Activated CD4-positive, alpha-beta T cell treated with anti-CD3 and anti-CD28 coated beads, Interleukin-2, amount 10 ng/mL, durations not matched to agents 24 days and 14 days (primary cell): ENCODE measurements around the gene DHX57. TPM values are rescaled to one million over a fixed set of nuclear protein-coding genes. Genes with fewer than 3 reads are reported as not detected.

Experiments
- DNase-seq: peaks from one replicate; pipeline ENCODE4 v3.0.0; 2022
- H3K27ac Mint-ChIP-seq: one replicate; pipeline ENCODE4 v1.8.0; 2022; ENCODE audit warnings: mild to moderate bottlenecking, mixed read lengths
- H3K27me3 Mint-ChIP-seq: one replicate; pipeline ENCODE4 v1.8.0; 2022; ENCODE audit warnings: mixed read lengths
- H3K36me3 Mint-ChIP-seq: one replicate; pipeline ENCODE4 v1.8.0; 2022; ENCODE audit warnings: low read depth, mild to moderate bottlenecking, mixed read lengths
- H3K4me1 Mint-ChIP-seq: one replicate; pipeline ENCODE4 v1.8.0; 2021; ENCODE audit warnings: mixed read lengths
- H3K4me3 Mint-ChIP-seq: one replicate; pipeline ENCODE4 v1.8.0; 2022; ENCODE audit warnings: mild to moderate bottlenecking, moderate library complexity, mixed read lengths
- H3K9me3 Mint-ChIP-seq: one replicate; pipeline ENCODE4 v1.8.0; 2021; ENCODE audit warnings: mixed read lengths
- intact Hi-C: fragments of 100-400 bp; cut with micrococcal nuclease; formaldehyde crosslinking; loops from one replicate; pipeline ENCODE4 v1.15.1; 2023
- total RNA-seq: library from RNA; stranded (reverse); gene quantifications from 2 replicates; pipeline ENCODE4 v1.2.3, GENCODE V29; 2022

The DHX57 gene, protein sequence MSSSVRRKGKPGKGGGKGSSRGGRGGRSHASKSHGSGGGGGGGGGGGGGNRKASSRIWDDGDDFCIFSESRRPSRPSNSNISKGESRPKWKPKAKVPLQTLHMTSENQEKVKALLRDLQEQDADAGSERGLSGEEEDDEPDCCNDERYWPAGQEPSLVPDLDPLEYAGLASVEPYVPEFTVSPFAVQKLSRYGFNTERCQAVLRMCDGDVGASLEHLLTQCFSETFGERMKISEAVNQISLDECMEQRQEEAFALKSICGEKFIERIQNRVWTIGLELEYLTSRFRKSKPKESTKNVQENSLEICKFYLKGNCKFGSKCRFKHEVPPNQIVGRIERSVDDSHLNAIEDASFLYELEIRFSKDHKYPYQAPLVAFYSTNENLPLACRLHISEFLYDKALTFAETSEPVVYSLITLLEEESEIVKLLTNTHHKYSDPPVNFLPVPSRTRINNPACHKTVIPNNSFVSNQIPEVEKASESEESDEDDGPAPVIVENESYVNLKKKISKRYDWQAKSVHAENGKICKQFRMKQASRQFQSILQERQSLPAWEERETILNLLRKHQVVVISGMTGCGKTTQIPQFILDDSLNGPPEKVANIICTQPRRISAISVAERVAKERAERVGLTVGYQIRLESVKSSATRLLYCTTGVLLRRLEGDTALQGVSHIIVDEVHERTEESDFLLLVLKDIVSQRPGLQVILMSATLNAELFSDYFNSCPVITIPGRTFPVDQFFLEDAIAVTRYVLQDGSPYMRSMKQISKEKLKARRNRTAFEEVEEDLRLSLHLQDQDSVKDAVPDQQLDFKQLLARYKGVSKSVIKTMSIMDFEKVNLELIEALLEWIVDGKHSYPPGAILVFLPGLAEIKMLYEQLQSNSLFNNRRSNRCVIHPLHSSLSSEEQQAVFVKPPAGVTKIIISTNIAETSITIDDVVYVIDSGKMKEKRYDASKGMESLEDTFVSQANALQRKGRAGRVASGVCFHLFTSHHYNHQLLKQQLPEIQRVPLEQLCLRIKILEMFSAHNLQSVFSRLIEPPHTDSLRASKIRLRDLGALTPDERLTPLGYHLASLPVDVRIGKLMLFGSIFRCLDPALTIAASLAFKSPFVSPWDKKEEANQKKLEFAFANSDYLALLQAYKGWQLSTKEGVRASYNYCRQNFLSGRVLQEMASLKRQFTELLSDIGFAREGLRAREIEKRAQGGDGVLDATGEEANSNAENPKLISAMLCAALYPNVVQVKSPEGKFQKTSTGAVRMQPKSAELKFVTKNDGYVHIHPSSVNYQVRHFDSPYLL (N-terminal part only)
- 21.0 and 24.3 TPM in 2 replicates for total RNA-seq

DNA sequence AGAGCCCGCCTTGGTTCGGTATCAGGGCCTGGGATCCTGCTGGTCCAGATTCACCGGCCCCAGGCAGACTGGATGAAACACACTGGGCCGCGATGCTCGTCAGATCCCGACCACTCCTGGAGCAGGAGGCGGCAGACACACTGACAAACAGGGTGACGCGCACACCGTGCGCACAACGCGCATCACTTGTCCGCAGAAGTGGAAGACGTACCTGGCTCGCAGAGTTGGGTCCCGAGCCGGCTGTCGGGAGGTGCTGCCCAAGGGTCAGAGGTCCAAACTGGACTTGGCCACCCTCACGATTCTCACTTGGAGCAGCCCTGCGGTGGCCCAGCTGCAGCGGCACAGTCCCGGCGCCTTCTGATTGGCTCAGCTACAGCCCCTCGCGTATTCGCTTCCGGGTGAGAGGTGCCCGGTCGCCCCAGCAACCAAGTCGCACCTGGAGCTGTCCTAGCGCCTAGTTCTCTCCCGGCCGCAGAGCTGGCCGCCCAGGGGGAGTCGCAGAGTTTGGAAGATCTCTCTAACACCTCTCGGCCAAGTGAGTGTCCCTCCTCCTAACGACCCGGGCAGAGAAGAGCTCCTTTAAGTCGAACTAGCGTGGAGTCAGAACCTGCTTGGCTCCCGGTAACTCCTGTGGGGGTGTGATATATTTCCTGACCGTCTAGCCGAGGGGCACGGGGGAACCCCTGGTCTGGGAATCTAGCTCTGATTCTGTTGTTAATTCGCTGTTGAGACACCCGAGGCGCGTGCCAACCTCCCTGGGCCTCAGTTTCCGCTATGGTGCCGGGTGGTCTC lies at the start of gene DHX57, which contains the start of gene MORN2:
DHX57 (minus strand) TSS at position 359 of the 792 bp plus-strand sequence. CDS start 7,529 bp downstream, outside the sequence.
MORN2 (plus strand) TSS at position 401 of the 792 bp plus-strand sequence.
- H3K4me3 Mint-ChIP-seq: peak within 1 kb of the TSS; percentile 97
- H3K9me3 Mint-ChIP-seq: peaks cover 8% of the 10 kb centered on the region
- H3K27ac Mint-ChIP-seq: peak within 1 kb of the TSS; percentile 96
- intact Hi-C loops: loop anchor here (2.0 kb wide), 1 partner anchor 97 kb away; the partner anchor contains the start of gene GEMIN6
- H3K4me1 Mint-ChIP-seq: peaks cover 21% of the 10 kb centered on the region
- no peaks in the 10 kb centered on the region for H3K27me3 Mint-ChIP-seq
- peaks cover 11% of the 10 kb centered on the region for H3K36me3 Mint-ChIP-seq
- peak; percentile 95 for DNase-seq

DNA sequence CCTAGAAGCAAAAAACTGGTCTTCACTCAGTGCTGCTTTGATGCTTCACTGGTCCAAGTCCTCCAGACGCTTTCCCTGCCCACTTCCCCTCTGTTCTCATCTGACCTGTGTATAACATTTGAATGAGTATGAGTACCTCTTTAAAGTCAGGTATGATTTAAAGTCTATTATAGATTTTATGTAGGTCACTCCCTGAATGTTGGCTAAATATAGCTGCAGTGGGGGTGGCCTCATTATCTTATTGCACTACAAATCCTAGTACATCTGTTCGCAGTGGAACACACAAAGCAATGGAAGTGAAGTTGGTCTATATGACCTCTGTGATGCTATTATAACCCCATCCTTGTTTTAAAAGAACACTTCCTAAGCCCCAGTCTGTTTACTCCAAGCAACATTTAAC lies 47.2 kb upstream of the DHX57 start:
- Mint-ChIP-seq H3K4me3 (no peak overlapping the region), H3K27me3 (peaks cover 36% of the 10 kb centered on the region), H3K9me3 (no peaks in the 10 kb centered on the region), H3K4me1 (no peaks in the 10 kb centered on the region), H3K27ac (no peak overlapping the region), H3K36me3 (no peaks in the 10 kb centered on the region)
- no peak for DNase-seq
- intact Hi-C loops: no loop called here

DNA sequence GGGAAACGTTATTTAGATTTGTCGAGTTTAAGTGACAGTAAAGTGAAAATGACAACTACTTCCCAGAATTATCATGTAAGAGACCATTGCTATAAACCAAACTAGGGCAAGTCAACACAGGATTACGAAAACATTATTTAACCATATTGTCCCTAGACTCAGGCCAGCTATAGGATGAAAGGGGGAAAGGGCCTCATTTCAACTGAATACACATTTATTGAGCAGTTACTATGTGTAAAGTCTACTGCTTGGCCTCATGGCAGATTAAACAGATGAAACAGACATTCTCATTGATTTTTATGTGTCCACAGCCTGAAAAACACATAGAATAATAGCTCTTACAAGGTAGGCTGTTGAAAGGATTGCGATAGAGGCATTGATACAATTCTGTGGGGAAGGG lies 46.7 kb upstream of the DHX57 start:
- DNase-seq: no peak
- no peaks in the 10 kb centered on the region for H3K36me3 Mint-ChIP-seq
- no peak overlapping the region for H3K27ac Mint-ChIP-seq
- intact Hi-C loops: no loop called here
- H3K9me3 Mint-ChIP-seq: no peaks in the 10 kb centered on the region
- peaks cover 38% of the 10 kb centered on the region for H3K27me3 Mint-ChIP-seq
- no peaks in the 10 kb centered on the region for H3K4me1 Mint-ChIP-seq
- no peak overlapping the region for H3K4me3 Mint-ChIP-seq

DNA sequence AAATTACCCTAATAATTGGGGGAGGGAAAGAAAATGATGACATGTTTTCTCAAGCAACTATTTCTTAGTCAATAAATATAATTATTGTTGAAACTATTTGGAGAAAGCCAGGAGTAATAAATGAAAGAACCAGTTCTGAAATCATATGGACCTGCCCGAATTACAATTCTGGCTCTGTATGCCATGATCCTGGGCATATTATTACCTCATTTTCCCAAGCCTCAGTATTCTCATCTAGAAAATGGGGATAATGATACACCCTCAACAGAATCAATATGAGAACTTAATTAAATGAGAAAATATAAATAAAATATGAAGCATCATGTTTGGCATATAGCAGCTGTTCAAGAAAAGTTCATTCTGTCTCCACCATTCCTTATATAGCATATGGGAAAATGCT lies 36.9 kb upstream of the DHX57 start:
- Mint-ChIP-seq H3K36me3 (no peaks in the 10 kb centered on the region), H3K4me1 (peaks cover 14% of the 10 kb centered on the region), H3K4me3 (no peak overlapping the region), H3K27ac (no peak overlapping the region), H3K27me3 (peaks cover 6% of the 10 kb centered on the region), H3K9me3 (no peaks in the 10 kb centered on the region)
- intact Hi-C loops: no loop called here
- no peak for DNase-seq

DNA sequence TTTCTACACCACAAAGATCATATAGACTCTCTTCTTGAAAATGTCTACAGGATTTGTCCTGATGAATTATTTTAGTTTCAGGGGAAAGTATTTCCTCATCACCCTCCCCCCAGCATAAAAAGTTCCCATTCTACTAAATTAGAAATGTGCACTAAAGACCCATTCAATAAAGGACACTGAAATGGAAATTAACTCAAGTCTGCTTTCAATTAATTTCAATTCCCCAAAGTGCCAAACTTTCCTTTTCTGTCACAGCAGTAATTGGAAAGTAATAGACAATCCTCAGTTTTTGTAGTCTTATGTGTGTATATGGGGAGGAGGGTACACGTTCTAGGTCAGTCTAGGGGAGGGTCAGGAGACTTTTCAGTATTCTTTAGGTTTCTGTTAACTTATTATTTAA lies 35.5 kb upstream of the DHX57 start:
- Mint-ChIP-seq H3K4me3 (no peak overlapping the region), H3K9me3 (no peaks in the 10 kb centered on the region), H3K27ac (no peak overlapping the region), H3K27me3 (peaks cover 6% of the 10 kb centered on the region), H3K4me1 (peaks cover 15% of the 10 kb centered on the region), H3K36me3 (no peaks in the 10 kb centered on the region)
- intact Hi-C loops: no loop called here
- no peak for DNase-seq

DNA sequence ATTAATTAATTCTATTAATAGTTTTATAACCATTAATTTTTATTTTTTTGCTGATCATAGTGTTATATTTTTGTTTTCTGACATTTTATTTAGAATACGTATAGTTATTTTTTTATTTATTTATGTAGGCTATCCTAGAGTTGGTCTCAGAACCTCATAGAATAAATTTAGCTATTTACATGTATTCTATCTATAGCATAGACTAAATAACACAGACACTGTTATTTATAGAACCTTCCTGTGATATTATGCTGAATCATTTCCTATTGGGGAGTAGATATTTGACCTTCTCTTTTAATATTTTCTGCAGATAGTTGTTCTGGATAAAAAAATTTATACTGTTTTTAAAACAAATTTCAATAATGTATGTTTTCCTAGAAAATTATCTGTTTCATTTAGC lies 34.1 kb upstream of the DHX57 start:
- Mint-ChIP-seq H3K36me3 (no peaks in the 10 kb centered on the region), H3K27me3 (peaks cover 4% of the 10 kb centered on the region), H3K4me3 (no peak overlapping the region), H3K27ac (no peak overlapping the region), H3K4me1 (peaks cover 15% of the 10 kb centered on the region), H3K9me3 (no peaks in the 10 kb centered on the region)
- no peak for DNase-seq
- intact Hi-C loops: no loop called here

DNA sequence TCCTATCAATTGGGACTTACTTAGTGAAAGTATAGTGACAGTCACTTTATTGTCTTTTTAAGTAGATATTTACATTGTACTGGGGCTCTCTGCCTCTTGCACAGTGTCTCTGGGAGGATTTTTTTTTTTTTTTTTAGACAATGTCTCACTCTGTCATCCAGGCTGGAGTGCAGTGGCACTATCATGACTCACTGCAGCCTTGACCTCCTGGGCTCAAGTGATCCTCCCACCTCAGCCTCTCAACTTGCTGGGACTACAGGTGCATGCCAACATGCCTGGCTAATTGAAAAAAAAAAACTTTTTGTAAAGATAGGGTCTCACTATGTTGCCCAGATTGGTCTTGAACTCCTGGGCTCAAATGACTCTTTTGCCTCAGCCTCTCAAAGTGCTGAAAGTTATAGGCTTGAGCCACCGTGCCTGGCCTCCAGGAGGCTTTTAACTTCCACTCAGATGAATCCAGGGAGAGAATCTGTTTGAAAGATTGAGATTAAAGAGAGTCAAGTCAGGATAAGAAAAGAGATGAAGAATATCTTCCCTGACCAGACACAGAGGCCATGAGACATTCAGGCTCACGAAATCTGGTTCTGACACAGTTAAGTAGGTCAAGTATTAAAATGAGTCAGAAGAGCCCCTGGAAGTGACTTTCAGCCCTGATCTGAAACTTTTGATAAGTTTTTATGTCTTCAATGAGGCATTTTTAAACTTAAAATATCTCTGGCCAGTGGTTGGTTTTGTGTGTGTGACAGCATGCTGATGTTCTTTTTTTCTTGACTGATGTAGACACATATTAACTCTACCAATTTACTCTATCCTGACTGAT lies 32.2 kb upstream of the DHX57 start:
- no peak for DNase-seq
- no peaks in the 10 kb centered on the region for H3K9me3 Mint-ChIP-seq
- H3K4me3 Mint-ChIP-seq: no peak overlapping the region

DNA sequence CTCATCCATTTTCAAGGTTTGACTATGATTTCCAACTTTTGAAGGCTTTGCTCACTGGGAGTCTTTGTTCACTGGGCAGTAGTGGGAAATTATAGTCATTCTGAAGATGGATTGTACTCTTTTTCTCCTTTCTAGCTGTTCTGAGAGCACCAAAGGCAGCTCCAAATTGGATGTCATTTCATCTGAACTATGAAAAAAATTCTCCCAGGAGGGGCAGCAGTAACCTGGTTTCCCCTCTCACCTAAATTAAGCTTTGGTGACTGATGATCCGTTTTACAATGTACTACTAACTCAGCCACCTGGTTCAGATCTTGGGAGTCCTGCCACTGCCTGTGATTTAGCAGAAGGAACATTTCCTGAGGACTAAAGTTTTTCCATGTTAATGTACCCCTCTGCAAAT lies 31.5 kb upstream of the DHX57 start:
- no peaks in the 10 kb centered on the region for H3K36me3 Mint-ChIP-seq
- intact Hi-C loops: no loop called here
- no peaks in the 10 kb centered on the region for H3K9me3 Mint-ChIP-seq
- no peak for DNase-seq
- no peak overlapping the region for H3K27ac Mint-ChIP-seq
- no peak overlapping the region for H3K4me3 Mint-ChIP-seq
- peaks cover 15% of the 10 kb centered on the region for H3K4me1 Mint-ChIP-seq
- peaks cover 1% of the 10 kb centered on the region for H3K27me3 Mint-ChIP-seq

More for the DNA sequence above, 32.2 kb upstream of the DHX57 start:
- peaks cover 1% of the 10 kb centered on the region for H3K27me3 Mint-ChIP-seq
- intact Hi-C loops: no loop called here
- peak overlapping the region; percentile 5 for H3K27ac Mint-ChIP-seq
- no peaks in the 10 kb centered on the region for H3K36me3 Mint-ChIP-seq
- peaks cover 15% of the 10 kb centered on the region for H3K4me1 Mint-ChIP-seq

DNA sequence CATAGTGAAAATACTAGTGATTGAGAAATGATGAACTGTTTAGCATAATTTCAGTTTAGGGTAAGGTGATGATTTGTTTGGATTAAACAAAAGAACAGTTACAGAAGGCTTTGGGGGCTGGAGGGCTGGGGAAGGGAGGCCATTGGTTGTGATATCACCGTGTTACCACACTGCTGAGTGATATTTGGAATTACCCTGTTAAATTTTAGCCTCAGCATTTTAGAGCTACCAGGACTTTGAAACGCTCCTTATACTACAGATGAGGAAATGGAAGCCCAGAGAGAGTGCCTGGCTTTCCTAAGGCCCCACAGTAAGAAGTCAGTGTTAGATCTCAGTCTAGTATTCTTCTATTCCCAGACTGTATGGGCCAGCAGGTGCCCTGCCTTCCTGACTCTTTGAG lies 29.5 kb upstream of the DHX57 start:
- DNase-seq: no peak
- Mint-ChIP-seq H3K27me3 (peaks cover 7% of the 10 kb centered on the region), H3K27ac (no peak overlapping the region), H3K4me1 (peaks cover 15% of the 10 kb centered on the region), H3K36me3 (no peaks in the 10 kb centered on the region), H3K4me3 (no peak overlapping the region), H3K9me3 (no peaks in the 10 kb centered on the region)
- intact Hi-C loops: no loop called here

DNA sequence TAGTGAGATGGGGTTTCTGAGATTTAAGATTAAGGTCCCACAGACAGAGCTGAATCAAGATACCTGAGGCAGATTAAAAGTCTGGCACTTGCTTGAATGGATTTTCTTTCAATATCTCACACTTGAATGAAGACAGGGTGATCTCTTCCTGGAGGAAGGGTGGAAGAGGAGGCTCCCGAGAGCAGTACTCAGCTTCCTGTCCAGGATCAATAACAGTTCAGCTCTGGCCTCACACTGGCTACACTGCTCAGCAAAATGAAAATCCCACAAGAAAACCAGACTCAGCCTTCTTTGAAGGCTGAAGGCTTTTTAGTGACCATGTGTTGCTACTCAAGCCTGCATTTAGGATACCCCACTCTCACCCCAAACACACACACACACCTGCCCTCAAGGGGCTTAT lies 25.0 kb upstream of the DHX57 start:
- intact Hi-C loops: no loop called here
- H3K4me3 Mint-ChIP-seq: no peak overlapping the region
- H3K27ac Mint-ChIP-seq: no peak overlapping the region
- H3K36me3 Mint-ChIP-seq: no peaks in the 10 kb centered on the region
- peaks cover 20% of the 10 kb centered on the region for H3K27me3 Mint-ChIP-seq
- no peaks in the 10 kb centered on the region for H3K4me1 Mint-ChIP-seq
- no peak for DNase-seq
- H3K9me3 Mint-ChIP-seq: no peaks in the 10 kb centered on the region

DNA sequence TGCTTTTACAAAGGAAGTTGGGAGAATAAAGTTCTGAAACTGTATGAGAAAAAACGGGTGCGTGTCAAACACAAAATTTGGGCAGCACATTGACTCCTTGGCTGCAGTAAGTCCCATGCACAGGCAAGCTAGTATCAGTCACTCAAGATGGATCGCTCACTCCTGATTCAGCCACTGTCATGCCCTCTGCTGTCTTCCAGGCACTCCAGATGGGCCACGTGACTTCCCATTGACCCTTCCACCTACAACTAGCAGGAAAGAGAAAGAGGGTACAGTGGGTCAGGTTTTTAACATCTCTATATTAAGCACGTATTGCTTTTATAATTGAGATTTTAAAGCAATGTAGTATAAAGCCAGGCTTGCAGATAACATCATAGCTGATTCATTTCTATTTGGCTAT lies 22.5 kb upstream of the DHX57 start:
- no peaks in the 10 kb centered on the region for H3K9me3 Mint-ChIP-seq
- H3K4me1 Mint-ChIP-seq: no peaks in the 10 kb centered on the region
- intact Hi-C loops: no loop called here

DNA sequence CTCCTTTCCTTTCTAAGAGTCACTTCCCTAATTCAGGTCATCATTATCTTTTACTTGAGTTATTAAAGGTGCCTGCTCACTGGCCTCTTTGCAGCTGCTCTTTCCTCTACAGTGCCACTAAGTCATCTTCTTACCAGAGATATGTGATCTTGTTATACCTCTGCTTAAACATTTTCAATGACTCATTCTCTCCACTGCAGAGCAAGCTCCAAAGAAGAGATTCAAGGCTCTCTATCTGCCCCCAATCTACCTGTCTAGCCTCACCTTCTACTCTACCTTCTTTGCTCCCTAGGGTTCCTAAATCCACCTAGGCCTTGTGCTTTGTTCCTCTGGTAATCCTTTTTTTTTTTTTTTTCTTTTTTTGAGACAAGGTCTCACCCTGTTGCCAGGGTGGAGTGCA lies 17.1 kb upstream of the DHX57 start:
- Mint-ChIP-seq H3K27me3 (peaks cover 20% of the 10 kb centered on the region), H3K9me3 (no peaks in the 10 kb centered on the region), H3K4me3 (no peak overlapping the region), H3K36me3 (no peaks in the 10 kb centered on the region), H3K4me1 (no peaks in the 10 kb centered on the region), H3K27ac (no peak overlapping the region)
- DNase-seq: no peak
- intact Hi-C loops: no loop called here

More for the DNA sequence above, 22.5 kb upstream of the DHX57 start:
- Mint-ChIP-seq H3K4me3 (no peak overlapping the region), H3K36me3 (no peaks in the 10 kb centered on the region), H3K27me3 (peaks cover 20% of the 10 kb centered on the region), H3K27ac (no peak overlapping the region)
- no peak for DNase-seq
